ENCODE data around the gene COMMD4.
"Not testable (repeated sequence)": the region's sequence is repeated elsewhere in the genome, so short reads cannot be mapped to it uniquely, and the experiment has no call there.

COMMD4 gene

GRCh38 chr15:75333654-75334419 lies 2.0 kb upstream of the COMMD4 start:
- DNase-seq = not testable (repeated sequence)

GRCh38 chr15:75335313-75335704 lies 554 bp upstream of the COMMD4 start:
- no peak for DNase-seq

- no peak for DNase-seq
These were observed 2.9 kb downstream of the COMMD4 start for GRCh38 chr15:75338661-75339240.

- DNase-seq = no peak
These were observed 3.8 kb downstream of the COMMD4 start for GRCh38 chr15:75339531-75340240.

- DNase-seq = no peak
These were observed 6.4 kb downstream of the COMMD4 start for GRCh38 chr15:75342221-75342620.

- DNase-seq = not testable (repeated sequence)
These were observed 8.1 kb downstream of the COMMD4 start for GRCh38 chr15:75343953-75344352.

- no peak for DNase-seq
These were observed 10.9 kb downstream of the COMMD4 start, which contains the start of gene NEIL1 for GRCh38 chr15:75346796-75347221. TSS of gene NEIL1 (plus strand) at chr15:75347039. CDS start at chr15:75348906, 1,867 bp downstream.

- DNase-seq = peak; percentile 35 to 45
These were observed 11.6 kb downstream of the COMMD4 start for GRCh38 chr15:75347222-75348033.

- no peak for DNase-seq
These were observed 12.2 kb downstream of the COMMD4 start for GRCh38 chr15:75348034-75348561.

GRCh38 chr15:75348562-75349350 lies 12.9 kb downstream of the COMMD4 start:
- DNase-seq = no peak

GRCh38 chr15:75349351-75349669 lies 13.4 kb downstream of the COMMD4 start:
- not testable (repeated sequence) for DNase-seq

- DNase-seq = peak; percentile 20 to 32
These were observed 14.2 kb downstream of the COMMD4 start for GRCh38 chr15:75349851-75350588.

- DNase-seq = no peak
These were observed 14.9 kb downstream of the COMMD4 start for GRCh38 chr15:75350601-75351361.

GRCh38 chr15:75352186-75353080 lies 16.6 kb downstream of the COMMD4 start:
- no peak for DNase-seq

GRCh38 chr15:75353604-75354003 lies 17.7 kb downstream of the COMMD4 start:
- no peak for DNase-seq

GRCh38 chr15:75354454-75354853 lies 18.6 kb downstream of the COMMD4 start:
- no peak for DNase-seq

- no peak for DNase-seq
These were observed 19.5 kb downstream of the COMMD4 start for GRCh38 chr15:75355369-75355768.

GRCh38 chr15:75356006-75356405 lies 20.1 kb downstream of the COMMD4 start:
- DNase-seq = no peak

- DNase-seq = no peak
These were observed 20.7 kb downstream of the COMMD4 start for GRCh38 chr15:75356517-75356916.
